GM18511 (cell line): Measurements from ENCODE around the gene ALOXE3.
"Not testable (repeated sequence)": the region's sequence is repeated elsewhere in the genome, so short reads cannot be mapped to it uniquely, and the experiment has no call there.

ENCODE experiments used
- ATAC-seq: cut with Tn5 transposase; IDR thresholded peaks from one replicate; pipeline ENCODE4 v1.9.1; 2021; ENCODE audit warnings: mild to moderate bottlenecking, moderate library complexity; ENCODE audit not compliant: unreplicated experiment

Gene ALOXE3

GRCh38 chr17:8100763-8101162, 17.6 kb downstream of the ALOXE3 start:
- ATAC-seq: no peak

DNA sequence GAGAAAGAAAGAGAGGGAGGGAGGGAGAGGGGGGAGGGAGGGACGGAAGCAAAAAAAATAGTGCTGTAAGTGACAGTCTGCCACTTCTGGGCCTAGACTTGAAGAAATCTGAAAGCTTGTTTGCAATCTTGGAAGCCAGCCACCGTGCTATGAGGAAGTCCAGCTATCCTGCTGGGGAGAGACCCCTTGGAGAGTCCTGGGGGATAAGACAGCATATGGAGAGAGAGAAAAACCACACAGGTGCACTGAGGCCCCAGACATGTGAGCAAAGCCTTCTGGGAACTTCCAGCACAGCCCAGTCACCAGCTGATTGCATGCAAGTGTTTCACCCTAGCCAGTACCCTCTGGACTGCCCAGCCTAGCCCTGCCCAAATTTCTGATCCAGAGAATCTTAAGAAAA, 18.2 kb downstream of the ALOXE3 start:
- ATAC-seq: no peak

DNA sequence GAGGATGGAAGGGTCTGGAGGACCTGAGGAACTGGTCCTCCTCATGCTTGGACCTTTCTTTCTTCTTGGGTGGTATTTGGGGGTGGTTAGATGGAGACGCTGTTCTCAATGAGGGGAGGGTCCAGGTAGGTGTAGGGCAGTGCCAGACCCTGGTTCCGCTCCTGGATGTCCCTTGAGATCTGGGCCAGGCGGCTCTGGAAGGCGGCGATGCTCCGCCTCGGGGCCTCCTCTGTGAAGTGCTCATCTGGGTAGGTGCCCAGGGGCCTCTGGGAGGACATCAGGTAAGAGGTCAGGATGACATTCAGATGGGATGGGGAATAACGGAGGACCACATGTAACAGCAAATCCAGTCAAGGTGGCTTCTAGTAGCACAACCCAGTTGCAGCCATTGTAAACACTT, 21.8 kb downstream of the ALOXE3 start:
- ATAC-seq: no peak

DNA sequence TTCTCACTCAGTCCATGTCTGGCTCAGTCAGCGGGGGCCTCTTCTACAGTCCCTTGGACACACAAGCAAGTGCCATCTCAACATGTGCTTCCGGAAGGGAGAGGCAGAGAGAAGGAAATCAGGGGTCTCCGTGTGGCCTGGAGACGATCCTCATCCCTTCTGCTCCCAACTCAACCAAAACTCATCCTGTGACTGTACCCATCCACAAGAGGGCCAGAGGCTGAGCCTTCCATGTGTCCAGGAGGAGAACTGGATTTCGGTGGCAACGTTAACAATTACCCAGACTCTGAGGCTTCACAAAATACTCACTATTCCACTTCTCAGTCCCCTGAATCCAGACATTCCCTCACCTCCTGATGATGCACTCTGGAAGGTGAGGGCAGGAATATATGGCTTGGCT, 23.0 kb downstream of the ALOXE3 start:
- no peak for ATAC-seq

DNA sequence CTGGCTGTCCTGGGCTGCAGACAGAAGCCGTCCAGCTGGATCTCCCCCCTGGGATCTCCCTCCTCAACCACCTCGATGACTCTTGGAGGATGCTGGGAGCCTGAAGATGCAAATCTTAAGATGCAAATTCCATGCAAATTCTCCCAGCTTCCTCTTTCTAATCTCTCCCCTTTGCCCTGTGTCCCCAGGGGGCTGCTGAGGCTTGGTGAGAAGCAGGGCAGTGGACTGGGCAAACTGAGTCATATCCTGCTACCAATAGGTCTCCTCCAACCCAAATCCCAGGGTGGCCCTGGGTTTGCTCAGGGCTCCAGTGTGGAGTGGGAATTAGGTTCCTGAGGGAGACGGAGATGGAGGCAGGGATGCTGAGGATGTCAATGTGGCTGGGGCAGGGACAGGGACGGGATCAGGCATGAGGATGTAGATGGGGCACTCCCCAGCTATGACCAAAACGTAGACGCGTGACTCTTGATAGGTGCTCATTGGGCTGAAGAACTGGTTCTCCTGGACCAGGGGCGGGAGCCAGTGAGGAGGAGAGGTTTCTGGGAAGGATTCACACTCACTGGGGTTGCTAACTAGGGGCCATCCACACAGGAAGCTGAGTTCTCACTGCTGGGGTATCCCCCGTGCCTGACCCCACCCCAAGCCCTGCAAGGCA, 27.2 kb downstream of the ALOXE3 start:
- ATAC-seq: no peak

GRCh38 chr17:8089728-8090127, 28.6 kb downstream of the ALOXE3 start:
- ATAC-seq: no peak

GRCh38 chr17:8087952-8088230, 30.4 kb downstream of the ALOXE3 start:
- ATAC-seq: no peak

DNA sequence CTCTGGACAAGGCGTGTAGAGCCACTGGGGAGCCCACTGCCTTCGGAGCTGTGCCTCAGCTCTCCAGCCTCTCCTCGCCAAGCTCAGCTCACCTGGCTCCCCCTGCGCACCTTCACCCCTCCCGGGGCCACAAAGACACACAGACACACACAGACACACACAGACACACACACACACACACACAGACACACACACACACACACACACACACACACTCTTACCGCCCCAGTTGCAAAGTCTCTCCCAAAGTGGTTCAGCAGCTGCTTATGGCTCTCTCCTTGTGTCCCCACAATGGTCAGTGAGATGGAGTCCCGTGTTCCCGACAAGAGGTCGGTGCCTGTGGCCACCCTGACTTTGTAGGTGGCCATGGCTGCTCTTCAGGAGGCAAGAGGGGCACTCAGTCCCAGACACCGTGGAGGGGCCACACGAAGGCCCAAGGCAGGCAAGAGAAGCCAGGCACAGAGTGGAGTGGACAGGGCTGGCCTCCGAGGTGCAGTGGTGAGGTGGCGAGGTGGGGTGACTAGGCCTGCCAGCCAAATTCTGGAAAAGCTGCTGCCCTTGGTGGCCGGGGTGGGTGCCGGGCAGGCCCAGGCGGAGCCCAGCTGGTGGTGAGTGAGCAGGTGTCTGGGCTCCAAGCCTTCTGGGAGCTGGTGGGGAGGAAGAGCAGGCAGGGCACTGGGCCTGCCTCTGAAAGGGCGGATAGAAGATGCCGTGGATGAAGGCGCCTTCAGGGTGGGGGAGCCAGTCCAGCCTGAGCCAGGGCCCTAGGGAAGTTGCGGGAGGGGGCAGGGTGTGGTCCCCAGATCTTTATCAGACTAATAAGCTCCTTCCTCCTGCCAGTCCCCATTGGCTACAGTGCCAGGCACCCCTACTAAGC, 31.0 kb downstream of the ALOXE3 start, which contains the start of gene ALOX12B:
Gene ALOX12B, minus strand, starts transcription at position 642 of the 877 bp plus-strand sequence. Its CDS starts 274 bp downstream, at position 368.
- no peak for ATAC-seq

GRCh38 chr17:8084250-8084649, 34.1 kb downstream of the ALOXE3 start:
- no peak for ATAC-seq

GRCh38 chr17:8082292-8082691, 36.0 kb downstream of the ALOXE3 start:
- ATAC-seq: no peak

- no peak for ATAC-seq
Observed at GRCh38 chr17:8081876-8082275, 36.4 kb downstream of the ALOXE3 start.

DNA sequence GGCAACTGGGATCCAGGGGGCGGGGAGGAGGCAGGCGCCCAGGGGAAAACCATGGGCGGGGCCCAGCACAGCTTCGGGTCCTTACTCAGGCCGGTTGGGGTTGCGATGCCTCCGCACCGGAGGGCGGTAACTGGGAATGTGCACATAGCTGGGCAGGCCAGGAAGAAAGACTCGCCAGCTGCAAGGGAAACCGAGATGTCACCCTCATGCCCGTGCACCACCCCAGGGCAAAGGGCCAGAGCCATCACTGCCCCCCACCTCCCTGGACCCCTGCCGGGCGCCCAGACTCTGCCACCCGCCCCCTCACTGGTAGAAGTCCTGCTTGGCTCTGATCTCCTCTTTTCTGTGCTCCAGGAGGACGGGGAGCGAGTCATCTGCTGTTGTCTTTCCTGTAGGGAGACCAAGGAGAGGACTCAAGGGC, 37.5 kb downstream of the ALOXE3 start:
- no peak for ATAC-seq

DNA sequence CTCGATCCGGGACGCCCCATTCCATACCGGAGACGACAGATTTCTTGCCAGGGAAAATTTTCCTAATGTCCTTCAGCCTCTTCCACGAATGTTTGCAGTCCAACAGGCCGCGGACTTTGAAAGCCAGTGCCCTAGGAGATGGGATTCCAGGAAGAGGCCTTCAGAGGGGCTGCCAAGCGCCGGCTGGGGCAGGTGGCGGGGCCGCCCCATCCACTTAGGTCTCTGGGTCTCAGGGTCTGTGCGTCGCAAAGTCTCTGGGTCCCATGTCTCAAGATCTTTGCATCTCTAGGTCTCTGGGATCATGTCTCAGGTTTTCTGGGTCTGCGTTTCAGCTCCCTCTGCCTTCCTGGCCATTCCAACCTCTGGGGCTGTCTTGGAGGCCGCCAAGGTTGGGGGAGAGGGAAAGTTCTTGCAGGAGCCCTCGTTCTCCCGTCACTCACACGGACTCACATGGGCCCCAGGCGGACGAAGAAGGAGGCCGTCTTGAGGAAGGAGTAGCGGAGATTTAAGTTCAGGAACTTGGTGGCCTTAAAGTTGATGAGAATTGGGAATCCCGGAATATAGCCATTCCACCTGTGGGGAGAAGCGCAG, 38.0 kb downstream of the ALOXE3 start:
- no peak for ATAC-seq

DNA sequence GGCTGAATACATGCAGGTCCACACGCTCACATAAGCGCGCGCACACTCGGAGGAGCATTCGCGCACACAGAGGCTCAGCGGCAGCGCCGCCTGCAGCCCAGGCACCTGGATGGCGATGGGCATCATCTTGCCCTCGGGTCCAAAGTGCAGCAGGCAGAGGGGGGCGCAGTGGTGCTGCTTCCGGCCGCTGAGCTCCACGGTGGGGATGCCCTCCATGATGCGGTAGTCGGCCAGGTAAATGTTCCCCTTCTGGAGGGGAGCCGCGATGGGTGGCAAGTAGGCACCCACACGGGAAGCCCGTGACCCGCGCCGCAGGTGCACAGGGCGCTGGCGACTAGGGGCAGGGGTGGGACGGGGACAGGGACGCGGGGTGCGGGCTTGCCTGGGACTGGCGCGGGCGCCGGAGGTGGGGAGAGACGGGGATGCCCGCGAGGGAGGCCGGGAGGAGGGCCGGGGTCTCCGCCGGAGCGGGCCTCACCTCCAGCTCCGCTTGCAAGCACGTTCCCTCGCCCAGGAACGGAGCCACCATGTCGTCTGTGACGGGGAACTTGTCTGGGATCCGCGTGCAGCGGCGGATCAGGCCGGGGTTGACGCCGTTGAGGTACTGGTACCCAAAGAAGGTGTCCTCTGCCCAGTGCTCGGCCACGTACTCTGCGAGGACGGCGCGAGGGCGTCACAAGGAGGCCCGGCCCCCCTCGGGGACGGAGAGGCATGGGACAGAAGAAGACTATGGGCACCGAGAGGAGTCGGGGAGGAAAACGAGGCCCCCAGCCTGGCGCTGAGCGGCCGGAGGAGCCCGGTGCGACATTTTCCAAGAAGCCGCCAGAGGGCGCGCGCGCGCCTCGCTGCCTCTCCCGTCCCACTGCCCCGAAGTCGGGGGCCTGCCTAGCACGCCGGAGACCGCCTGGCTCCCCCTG, 38.8 kb downstream of the ALOXE3 start:
- no peak for ATAC-seq

DNA sequence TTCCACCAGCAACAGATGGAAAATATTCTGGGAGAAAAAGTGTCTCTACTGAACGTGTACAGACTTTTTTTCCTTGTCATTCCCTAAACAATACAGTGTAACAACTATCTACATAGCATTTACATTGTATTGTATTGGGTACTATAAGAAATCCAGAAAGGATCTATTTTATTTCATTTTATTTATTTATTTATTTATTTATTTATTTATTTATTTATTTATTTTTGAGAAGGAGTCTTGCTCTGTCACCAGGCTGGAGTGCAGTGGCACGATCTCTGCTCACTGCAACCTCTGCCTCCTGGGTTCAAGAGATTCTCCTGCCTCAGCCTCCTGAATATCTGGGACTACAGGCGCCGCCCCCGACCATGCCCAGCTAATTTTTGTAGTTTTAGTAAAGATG, 40.4 kb downstream of the ALOXE3 start:
- not testable (repeated sequence) for ATAC-seq

DNA sequence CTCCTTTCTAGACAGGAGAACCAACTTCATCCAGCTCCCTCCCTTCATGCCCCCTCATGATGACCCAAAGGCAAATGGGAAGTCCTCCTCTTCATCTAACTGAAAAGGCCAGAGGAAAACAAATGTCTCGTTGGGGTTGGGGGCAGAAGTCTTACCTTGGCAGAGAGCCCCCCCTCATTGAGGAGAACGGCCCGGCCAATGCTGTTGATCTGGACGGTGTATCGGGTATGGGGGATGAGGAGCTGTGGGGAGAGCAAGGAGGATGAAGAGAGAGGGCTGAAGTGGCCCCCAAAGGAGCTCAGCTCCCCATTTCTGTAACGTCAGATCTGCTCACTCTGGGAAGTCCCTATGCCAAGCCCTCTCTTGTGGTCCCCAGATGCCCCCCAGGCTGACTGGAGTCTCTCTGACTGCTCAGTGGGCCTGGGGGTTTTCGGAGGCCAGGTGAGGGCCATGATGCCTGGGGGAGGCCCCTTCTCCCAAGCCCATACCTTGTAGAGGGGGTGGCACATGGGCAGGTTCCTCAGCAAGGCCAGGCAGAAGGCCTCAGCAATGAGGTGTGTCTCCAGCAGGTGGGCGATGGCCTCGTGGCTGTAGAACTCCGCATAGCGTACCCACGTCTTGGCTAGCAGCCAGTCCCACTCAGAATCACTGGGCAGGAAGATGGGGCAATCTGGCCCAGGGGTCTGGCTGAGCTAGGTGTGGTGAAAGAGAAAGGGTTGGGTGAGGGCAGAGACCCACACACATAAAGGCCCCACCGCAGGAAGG, 41.6 kb downstream of the ALOXE3 start:
- no peak for ATAC-seq

GRCh38 chr17:8075574-8076342, 42.6 kb downstream of the ALOXE3 start:
- ATAC-seq: no peak

GRCh38 chr17:8075081-8075480, 43.2 kb downstream of the ALOXE3 start:
- ATAC-seq: no peak

GRCh38 chr17:8074554-8074953, 43.8 kb downstream of the ALOXE3 start:
- ATAC-seq: no peak
